B cell (primary cell): Measurements from ENCODE around the gene FKBP8.

Experiments used
- CTCF ChIP-seq: fragments of 200-600 bp; IDR thresholded peaks from one replicate; pipeline ENCODE4 v1.8.0; 2022; ENCODE audit warnings: antibody characterized with exemption, mild to moderate bottlenecking
- EZH2 ChIP-seq: IDR thresholded peaks from 2 replicates; pipeline ENCODE4 v1.6.1; 2012; ENCODE audit warnings: borderline replicate concordance, low read depth, mild to moderate bottlenecking, moderate library complexity, low read length; ENCODE audit not compliant: insufficient read depth, poor library complexity, severe bottlenecking

- TF ChIP-seq CTCF (no peak), EZH2 (no peak)
Measured at GRCh38 chr19:18500376-18500775, 43.0 kb downstream of the FKBP8 start.
